ENCODE data around the gene KCNJ6. TPM values are rescaled to one million over a fixed set of nuclear protein-coding genes. Genes with fewer than 3 reads are reported as not detected.

The KCNJ6 gene
- total and polyA plus RNA-seq, 7 donors = under 0.01 to 0.01 TPM; not detected in 5

GRCh38 chr21:37622755-37623154 is 293.5 kb downstream of the KCNJ6 start:
- Histone ChIP-seq H3K36me3 (ENCODE audit: insufficient read depth in 1 of 2, low read depth in 1 of 2) (no peaks in the 10 kb centered on the region), H3K4me1 (peaks cover 21% of the 10 kb centered on the region), H3K27ac (no peak overlapping the region), H3K9me3 (no peaks in the 10 kb centered on the region), H3K27me3 (ENCODE audit: insufficient read depth in 3 of 3, low read length in 2 of 3) (no peaks in the 10 kb centered on the region), H3K4me3 (no peak overlapping the region)
- no peak for DNase-seq
- WGBS, 3 donors = 58 to 67% (median 65%) methylated on average over 8 of the region's 8 CpGs
- no peak for TF ChIP-seq CTCF (IDR thresholded peaks at IDR 0.05)
- ATAC-seq = peak in 1 of 4 donors; percentile 24
- intact Hi-C loops (cut with DNase I) = no loop called here

GRCh38 chr21:37620401-37620800 is 295.9 kb downstream of the KCNJ6 start:
- peaks cover 21% of the 10 kb centered on the region for H3K4me1 ChIP-seq
- H3K27me3 ChIP-seq (ENCODE audit: insufficient read depth in 3 of 3, low read length in 2 of 3) = no peaks in the 10 kb centered on the region
- no peaks in the 10 kb centered on the region for H3K9me3 ChIP-seq
- no peak overlapping the region for H3K4me3 ChIP-seq
- H3K36me3 ChIP-seq (ENCODE audit: insufficient read depth in 1 of 2, low read depth in 1 of 2) = no peaks in the 10 kb centered on the region
- intact Hi-C loops (cut with DNase I) = no loop called here
- no peak for TF ChIP-seq CTCF (IDR thresholded peaks at IDR 0.05)
- DNase-seq = no peak
- no peak overlapping the region for H3K27ac ChIP-seq
- ATAC-seq = no peak

- no peaks in the 10 kb centered on the region for H3K27me3 ChIP-seq (ENCODE audit: insufficient read depth in 3 of 3, low read length in 2 of 3)
- H3K4me1 ChIP-seq = peaks cover 21% of the 10 kb centered on the region
- H3K4me3 ChIP-seq = no peak overlapping the region
- intact Hi-C loops (cut with DNase I) = no loop called here
- ATAC-seq (no peak), DNase-seq (no peak)
- TF ChIP-seq CTCF (IDR thresholded peaks at IDR 0.05) = no peak
- H3K9me3 ChIP-seq = no peaks in the 10 kb centered on the region
- 78 to 91% (median 87%) methylated on average over 7 of the region's 7 CpGs for WGBS, 3 donors
- no peaks in the 10 kb centered on the region for H3K36me3 ChIP-seq (ENCODE audit: insufficient read depth in 1 of 2, low read depth in 1 of 2)
- no peak overlapping the region for H3K27ac ChIP-seq
These were observed 296.7 kb downstream of the KCNJ6 start for GRCh38 chr21:37619464-37619974.

GRCh38 chr21:37618081-37618480 is 298.2 kb downstream of the KCNJ6 start:
- Histone ChIP-seq H3K27me3 (ENCODE audit: insufficient read depth in 3 of 3, low read length in 2 of 3) (no peaks in the 10 kb centered on the region), H3K9me3 (no peaks in the 10 kb centered on the region), H3K4me3 (no peak overlapping the region), H3K36me3 (ENCODE audit: insufficient read depth in 1 of 2, low read depth in 1 of 2) (no peaks in the 10 kb centered on the region), H3K4me1 (peaks cover 15% of the 10 kb centered on the region), H3K27ac (no peak overlapping the region)
- intact Hi-C loops (cut with DNase I) = no loop called here
- DNase-seq (no peak), ATAC-seq (no peak)
- TF ChIP-seq CTCF (IDR thresholded peaks at IDR 0.05) = no peak
- 89 to 95% (median 93%) methylated on average over 7 of the region's 7 CpGs for WGBS, 3 donors

GRCh38 chr21:37615962-37616361 is 300.3 kb downstream of the KCNJ6 start:
- Histone ChIP-seq H3K36me3 (ENCODE audit: insufficient read depth in 1 of 2, low read depth in 1 of 2) (no peaks in the 10 kb centered on the region), H3K4me1 (peaks cover 9% of the 10 kb centered on the region), H3K27me3 (ENCODE audit: insufficient read depth in 3 of 3, low read length in 2 of 3) (no peaks in the 10 kb centered on the region), H3K4me3 (no peak overlapping the region), H3K27ac (no peak overlapping the region), H3K9me3 (no peaks in the 10 kb centered on the region)
- no peak for DNase-seq
- WGBS, 3 donors = 69 to 84% (median 72%) methylated on average over 6 of the region's 6 CpGs
- intact Hi-C loops (cut with DNase I) = no loop called here
- no peak for TF ChIP-seq CTCF (IDR thresholded peaks at IDR 0.05)
- ATAC-seq = no peak
